Measurements from ENCODE around the gene C16orf95. TPM values are rescaled to one million over a fixed set of nuclear protein-coding genes. Genes with fewer than 3 reads are reported as not detected.
"Not testable (repeated sequence)": the region's sequence is repeated elsewhere in the genome, so short reads cannot be mapped to it uniquely, and the experiment has no call there.

The C16orf95 gene
- total RNA-seq, 6 experiments from 2014 or later: 1.7 to 5.5 (median 3.9) TPM

DNA sequence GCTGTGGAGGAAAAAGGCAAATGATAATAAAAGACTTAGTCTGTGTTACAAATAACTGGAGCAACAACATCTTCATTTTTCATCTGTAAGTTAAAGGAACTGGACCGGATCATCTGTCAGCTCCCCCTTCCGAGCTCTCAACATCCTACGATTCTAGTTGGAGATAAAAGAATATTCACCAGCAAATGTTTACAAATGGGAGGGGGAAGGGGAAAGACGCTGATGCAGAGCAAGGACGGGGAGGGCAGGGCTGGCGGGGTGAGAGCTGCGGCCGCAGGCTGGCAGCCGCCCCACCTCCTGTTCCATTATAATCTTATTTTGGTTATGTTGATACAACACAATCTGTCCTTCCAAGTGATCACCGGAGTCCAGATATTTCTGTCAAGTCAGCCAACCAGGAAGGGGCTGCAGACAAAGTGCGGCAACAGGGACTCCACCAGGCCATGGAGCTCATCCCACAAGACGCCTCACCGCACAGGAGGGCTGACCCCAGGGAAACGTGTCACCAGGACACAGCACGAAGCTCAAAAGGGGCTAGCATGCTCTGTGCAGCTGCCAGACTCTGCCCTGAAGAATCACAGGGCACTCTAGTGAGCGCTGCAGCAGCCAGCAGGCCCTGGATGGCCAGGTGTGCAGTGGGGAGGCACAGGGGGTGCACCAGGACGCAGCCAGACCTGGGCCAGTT is 46.7 kb upstream of the C16orf95 start:
- ATAC-seq: peak; percentile 35 to 56 (median 48)
- Histone ChIP-seq H3K27me3 (no peaks in the 10 kb centered on the region), H3K4me3 (no peak overlapping the region), H3K27ac (no peak overlapping the region), H3K36me3 (peaks cover 0 to 31% (median 13%) of the 10 kb centered on the region in 4 donors), H3K9me3 (no peaks in the 10 kb centered on the region), H3K4me1 (peaks cover 0 to 18% (median 0%) of the 10 kb centered on the region in 4 donors)
- TF ChIP-seq, protein P1, sequence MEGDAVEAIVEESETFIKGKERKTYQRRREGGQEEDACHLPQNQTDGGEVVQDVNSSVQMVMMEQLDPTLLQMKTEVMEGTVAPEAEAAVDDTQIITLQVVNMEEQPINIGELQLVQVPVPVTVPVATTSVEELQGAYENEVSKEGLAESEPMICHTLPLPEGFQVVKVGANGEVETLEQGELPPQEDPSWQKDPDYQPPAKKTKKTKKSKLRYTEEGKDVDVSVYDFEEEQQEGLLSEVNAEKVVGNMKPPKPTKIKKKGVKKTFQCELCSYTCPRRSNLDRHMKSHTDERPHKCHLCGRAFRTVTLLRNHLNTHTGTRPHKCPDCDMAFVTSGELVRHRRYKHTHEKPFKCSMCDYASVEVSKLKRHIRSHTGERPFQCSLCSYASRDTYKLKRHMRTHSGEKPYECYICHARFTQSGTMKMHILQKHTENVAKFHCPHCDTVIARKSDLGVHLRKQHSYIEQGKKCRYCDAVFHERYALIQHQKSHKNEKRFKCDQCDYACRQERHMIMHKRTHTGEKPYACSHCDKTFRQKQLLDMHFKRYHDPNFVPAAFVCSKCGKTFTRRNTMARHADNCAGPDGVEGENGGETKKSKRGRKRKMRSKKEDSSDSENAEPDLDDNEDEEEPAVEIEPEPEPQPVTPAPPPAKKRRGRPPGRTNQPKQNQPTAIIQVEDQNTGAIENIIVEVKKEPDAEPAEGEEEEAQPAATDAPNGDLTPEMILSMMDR (IDR thresholded peaks at IDR 0.05): no peak
- TF ChIP-seq POLR2A (IDR thresholded peaks at IDR 0.05): no peak
- DNase-seq: no peak
- intact Hi-C loops (cut with DNase I): no loop called here
- WGBS (ENCODE audit: insufficient coverage, low coverage, low lambda C conversion rate, missing lambda C conversion rate): 27% methylated on average over 10 of the region's 17 CpGs

- H3K4me3 ChIP-seq; H3K9me3 ChIP-seq; H3K27me3 ChIP-seq; intact Hi-C loops (cut with DNase I); DNase-seq; H3K27ac ChIP-seq; ATAC-seq: not testable (repeated sequence)
- peaks cover 0 to 41% (median 16%) of the 10 kb centered on the region in 4 donors for H3K36me3 ChIP-seq
- peaks cover 0 to 18% (median 0%) of the 10 kb centered on the region in 4 donors for H3K4me1 ChIP-seq
- WGBS (ENCODE audit: insufficient coverage, low coverage, low lambda C conversion rate, missing lambda C conversion rate): 95% methylated on average over 7 of the region's 13 CpGs
Measured at GRCh38 chr16:87362828-87363559, 45.8 kb upstream of the C16orf95 start.

GRCh38 chr16:87361916-87362619 is 44.9 kb upstream of the C16orf95 start:
- TF ChIP-seq, protein P1 (IDR thresholded peaks at IDR 0.05): no peak
- no peak for TF ChIP-seq POLR2A (IDR thresholded peaks at IDR 0.05)
- H3K27ac ChIP-seq: no peak overlapping the region
- H3K36me3 ChIP-seq: peaks cover 0 to 48% (median 18%) of the 10 kb centered on the region in 4 donors
- no peaks in the 10 kb centered on the region for H3K9me3 ChIP-seq
- intact Hi-C loops (cut with DNase I): no loop called here
- WGBS (ENCODE audit: insufficient coverage, low coverage, low lambda C conversion rate, missing lambda C conversion rate): 94% methylated on average over 4 of the region's 8 CpGs
- H3K4me1 ChIP-seq: peaks cover 0 to 18% (median 0%) of the 10 kb centered on the region in 4 donors
- no peaks in the 10 kb centered on the region for H3K27me3 ChIP-seq
- DNase-seq (no peak), ATAC-seq (no peak)
- no peak overlapping the region for H3K4me3 ChIP-seq

GRCh38 chr16:87360862-87361610 is 43.8 kb upstream of the C16orf95 start:
- no peak overlapping the region for H3K4me3 ChIP-seq
- H3K4me1 ChIP-seq: peaks cover 0 to 18% (median 0%) of the 10 kb centered on the region in 4 donors
- H3K27ac ChIP-seq: no peak overlapping the region
- peaks cover 0 to 48% (median 18%) of the 10 kb centered on the region in 4 donors for H3K36me3 ChIP-seq
- DNase-seq (no peak), ATAC-seq (no peak)
- H3K27me3 ChIP-seq: no peaks in the 10 kb centered on the region
- intact Hi-C loops (cut with DNase I): no loop called here
- H3K9me3 ChIP-seq: no peaks in the 10 kb centered on the region
- no peak for TF ChIP-seq POLR2A (IDR thresholded peaks at IDR 0.05)
- TF ChIP-seq, protein P1 (IDR thresholded peaks at IDR 0.05): no peak
- WGBS (ENCODE audit: insufficient coverage, low coverage, low lambda C conversion rate, missing lambda C conversion rate): 97% methylated on average over 12 of the region's 16 CpGs

Measured in right lobe of liver (tissue), 6 donors.